ENCODE data around the gene GRM8. TPM values are rescaled to one million over a fixed set of nuclear protein-coding genes. Genes with fewer than 3 reads are reported as not detected.

Gene GRM8
- total and polyA plus RNA-seq, 8 donors = 0.11 to 1.2 (median 0.89) TPM

DNA sequence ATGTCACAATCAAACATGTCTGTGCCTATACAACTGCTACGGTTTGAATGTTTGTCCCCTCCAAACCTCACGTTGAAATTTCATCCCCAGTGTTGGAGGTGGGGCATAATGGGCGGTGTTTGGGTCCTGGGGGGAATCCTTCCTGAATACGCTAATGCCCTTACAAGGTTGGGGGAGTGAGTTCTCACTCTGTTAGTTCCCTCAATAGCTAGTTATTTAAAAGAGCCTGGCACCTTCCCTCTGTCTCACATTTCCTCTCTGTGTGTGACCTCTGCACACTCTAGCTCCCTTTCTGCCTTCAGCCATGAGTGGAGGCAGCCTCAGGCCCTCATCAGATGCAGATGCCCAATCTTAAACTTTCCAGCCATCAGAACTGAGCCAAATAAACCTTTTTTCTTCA lies 129.5 kb downstream of the GRM8 start:
- H3K36me3 ChIP-seq = no peaks in the 10 kb centered on the region
- WGBS, 2 donors = 57 to 68% methylated on average over 4 of the region's 4 CpGs
- no peak for ATAC-seq
- intact Hi-C loops (cut with DNase I) = no loop called here
- no peaks in the 10 kb centered on the region for H3K27me3 ChIP-seq
- H3K4me1 ChIP-seq = no peaks in the 10 kb centered on the region
- no peak overlapping the region for H3K4me3 ChIP-seq
- TF ChIP-seq, protein P1, sequence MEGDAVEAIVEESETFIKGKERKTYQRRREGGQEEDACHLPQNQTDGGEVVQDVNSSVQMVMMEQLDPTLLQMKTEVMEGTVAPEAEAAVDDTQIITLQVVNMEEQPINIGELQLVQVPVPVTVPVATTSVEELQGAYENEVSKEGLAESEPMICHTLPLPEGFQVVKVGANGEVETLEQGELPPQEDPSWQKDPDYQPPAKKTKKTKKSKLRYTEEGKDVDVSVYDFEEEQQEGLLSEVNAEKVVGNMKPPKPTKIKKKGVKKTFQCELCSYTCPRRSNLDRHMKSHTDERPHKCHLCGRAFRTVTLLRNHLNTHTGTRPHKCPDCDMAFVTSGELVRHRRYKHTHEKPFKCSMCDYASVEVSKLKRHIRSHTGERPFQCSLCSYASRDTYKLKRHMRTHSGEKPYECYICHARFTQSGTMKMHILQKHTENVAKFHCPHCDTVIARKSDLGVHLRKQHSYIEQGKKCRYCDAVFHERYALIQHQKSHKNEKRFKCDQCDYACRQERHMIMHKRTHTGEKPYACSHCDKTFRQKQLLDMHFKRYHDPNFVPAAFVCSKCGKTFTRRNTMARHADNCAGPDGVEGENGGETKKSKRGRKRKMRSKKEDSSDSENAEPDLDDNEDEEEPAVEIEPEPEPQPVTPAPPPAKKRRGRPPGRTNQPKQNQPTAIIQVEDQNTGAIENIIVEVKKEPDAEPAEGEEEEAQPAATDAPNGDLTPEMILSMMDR (IDR thresholded peaks at IDR 0.05) = no peak
- H3K9me3 ChIP-seq = no peaks in the 10 kb centered on the region
- FAIRE-seq = no peak
- no peak for DNase-seq
- H3K27ac ChIP-seq = no peak overlapping the region

DNA sequence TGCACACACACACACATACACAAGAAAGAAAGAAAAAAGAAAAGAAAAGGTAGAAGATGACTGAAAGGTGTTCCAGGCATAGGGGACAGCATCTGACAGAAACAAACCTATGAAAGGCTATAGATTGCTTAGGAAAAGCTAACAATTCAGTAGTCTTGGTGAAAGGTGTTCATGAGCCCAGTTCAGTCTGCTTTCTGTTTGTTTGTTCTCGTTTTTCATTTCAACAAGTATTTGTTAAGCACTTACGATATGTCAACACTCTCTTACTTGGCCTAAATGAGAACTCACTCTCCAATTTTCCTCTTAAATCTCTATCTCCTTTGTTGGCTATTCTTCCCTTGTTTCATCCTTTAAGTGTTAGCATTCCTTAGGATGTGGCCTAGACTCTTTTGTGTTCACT lies 133.2 kb downstream of the GRM8 start:
- DNase-seq (no peak), FAIRE-seq (no peak), ATAC-seq (no peak)
- no peak overlapping the region for H3K27ac ChIP-seq
- WGBS, 2 donors = 61 to 78% methylated on average over 2 of the region's 2 CpGs
- no peaks in the 10 kb centered on the region for H3K4me1 ChIP-seq
- no peaks in the 10 kb centered on the region for H3K36me3 ChIP-seq
- H3K9me3 ChIP-seq = no peaks in the 10 kb centered on the region
- TF ChIP-seq, protein P1 (IDR thresholded peaks at IDR 0.05) = no peak
- H3K4me3 ChIP-seq = no peak overlapping the region
- intact Hi-C loops (cut with DNase I) = no loop called here
- no peaks in the 10 kb centered on the region for H3K27me3 ChIP-seq

DNA sequence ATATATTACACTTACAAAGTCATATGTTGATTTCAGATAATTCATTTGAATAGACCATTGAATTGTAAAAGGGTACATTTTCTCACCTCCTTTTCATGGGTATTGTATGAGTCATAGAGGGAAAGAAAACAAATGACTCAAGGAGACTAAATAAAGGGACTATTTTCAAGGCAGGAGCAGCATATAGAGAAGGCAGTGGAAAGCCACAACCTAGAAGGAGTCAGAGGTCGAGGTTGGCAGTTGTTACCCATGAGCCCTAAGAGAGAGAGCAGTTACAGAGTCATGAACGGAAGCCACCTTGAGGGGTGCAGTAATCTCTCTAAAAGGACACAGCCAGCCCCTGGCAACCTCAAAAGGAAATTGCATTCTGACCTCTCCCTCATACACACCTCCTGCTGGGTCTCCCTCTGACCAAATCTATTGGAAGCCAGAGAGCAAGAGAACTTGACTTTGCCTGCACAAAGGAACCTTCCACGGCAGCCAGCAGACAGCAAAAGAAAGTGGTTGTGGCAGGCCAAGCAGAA lies 137.9 kb downstream of the GRM8 start:
- Histone ChIP-seq H3K4me3 (no peak overlapping the region), H3K27me3 (no peaks in the 10 kb centered on the region), H3K27ac (no peak overlapping the region), H3K36me3 (no peaks in the 10 kb centered on the region), H3K9me3 (no peaks in the 10 kb centered on the region), H3K4me1 (no peaks in the 10 kb centered on the region)
- WGBS, 2 donors = 65 to 79% methylated on average over 3 of the region's 3 CpGs
- no peak for FAIRE-seq
- intact Hi-C loops (cut with DNase I) = no loop called here
- ATAC-seq = no peak
- DNase-seq = no peak
- TF ChIP-seq, protein P1 (IDR thresholded peaks at IDR 0.05) = no peak

DNA sequence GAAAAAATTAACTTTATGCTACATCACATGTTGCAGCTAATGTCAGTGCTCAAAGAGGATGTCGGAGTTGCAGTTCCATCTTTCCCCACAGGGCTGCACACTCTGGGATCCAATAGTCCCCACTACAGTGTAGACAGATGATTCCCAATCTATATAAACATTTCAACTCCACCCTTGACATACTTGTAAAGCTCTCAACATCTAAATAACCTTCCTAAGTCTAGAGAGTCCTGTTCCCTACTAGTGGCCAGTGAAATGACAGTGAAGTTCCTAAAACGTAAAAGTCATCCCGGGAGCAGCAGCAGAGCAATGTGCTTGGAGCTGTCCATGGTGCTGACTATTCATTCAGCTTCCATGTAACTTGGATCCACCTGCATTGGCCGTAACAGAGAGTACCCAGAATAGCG lies 145.1 kb downstream of the GRM8 start:
- Histone ChIP-seq H3K36me3 (no peaks in the 10 kb centered on the region), H3K4me3 (no peak overlapping the region), H3K27me3 (no peaks in the 10 kb centered on the region), H3K4me1 (no peaks in the 10 kb centered on the region), H3K27ac (no peak overlapping the region), H3K9me3 (no peaks in the 10 kb centered on the region)
- intact Hi-C loops (cut with DNase I) = no loop called here
- DNase-seq (peak in 4 of 6 donors; percentile 38 to 66 (median 50)), ATAC-seq (peak; percentile 85 to 99 (median 94)), FAIRE-seq (no peak)
- TF ChIP-seq, protein P1 (IDR thresholded peaks at IDR 0.05) = peak; percentile 21 to 46 (median 32)
- WGBS, 2 donors = 16 to 17% methylated on average over 5 of the region's 5 CpGs

DNA sequence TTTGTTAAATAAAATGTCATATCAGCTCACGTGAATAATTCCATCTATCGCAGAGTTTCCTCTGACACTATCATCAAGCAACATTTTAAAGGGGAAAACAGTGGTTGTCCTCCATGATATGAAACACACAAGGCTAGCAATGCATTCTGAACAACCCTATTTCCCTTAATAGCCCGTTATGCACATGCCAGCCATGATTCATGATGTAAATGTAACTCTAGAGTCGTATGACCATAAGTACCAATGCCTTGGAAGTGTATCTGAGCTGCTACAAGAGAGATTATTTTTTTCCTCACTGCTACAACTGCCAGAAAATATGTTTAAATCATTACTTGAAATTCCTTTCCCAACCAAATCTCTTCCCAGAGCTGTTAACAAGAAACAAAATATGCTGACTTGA lies 159.4 kb downstream of the GRM8 start:
- FAIRE-seq (no peak), DNase-seq (no peak), ATAC-seq (no peak)
- 77 to 81% methylated on average over 4 of the region's 4 CpGs for WGBS, 2 donors
- H3K36me3 ChIP-seq = no peaks in the 10 kb centered on the region
- H3K27me3 ChIP-seq = no peaks in the 10 kb centered on the region
- no peak overlapping the region for H3K27ac ChIP-seq
- intact Hi-C loops (cut with DNase I) = no loop called here
- H3K9me3 ChIP-seq = no peaks in the 10 kb centered on the region
- no peak overlapping the region for H3K4me3 ChIP-seq
- H3K4me1 ChIP-seq = no peaks in the 10 kb centered on the region
- TF ChIP-seq, protein P1 (IDR thresholded peaks at IDR 0.05) = no peak
